SKM-1 treated with dmso at 0.1 percent for 144 hours (cell line): Measurements from ENCODE around the gene VCL.
"Not testable (repeated sequence)": the region's sequence is repeated elsewhere in the genome, so short reads cannot be mapped to it uniquely, and the experiment has no call there.

ENCODE experiments used
- DNase-seq: peaks from one replicate; lab custom pipeline; 2025; ENCODE audit not compliant: unreplicated experiment; lab: John Stamatoyannopoulos, UW

Gene VCL

DNA sequence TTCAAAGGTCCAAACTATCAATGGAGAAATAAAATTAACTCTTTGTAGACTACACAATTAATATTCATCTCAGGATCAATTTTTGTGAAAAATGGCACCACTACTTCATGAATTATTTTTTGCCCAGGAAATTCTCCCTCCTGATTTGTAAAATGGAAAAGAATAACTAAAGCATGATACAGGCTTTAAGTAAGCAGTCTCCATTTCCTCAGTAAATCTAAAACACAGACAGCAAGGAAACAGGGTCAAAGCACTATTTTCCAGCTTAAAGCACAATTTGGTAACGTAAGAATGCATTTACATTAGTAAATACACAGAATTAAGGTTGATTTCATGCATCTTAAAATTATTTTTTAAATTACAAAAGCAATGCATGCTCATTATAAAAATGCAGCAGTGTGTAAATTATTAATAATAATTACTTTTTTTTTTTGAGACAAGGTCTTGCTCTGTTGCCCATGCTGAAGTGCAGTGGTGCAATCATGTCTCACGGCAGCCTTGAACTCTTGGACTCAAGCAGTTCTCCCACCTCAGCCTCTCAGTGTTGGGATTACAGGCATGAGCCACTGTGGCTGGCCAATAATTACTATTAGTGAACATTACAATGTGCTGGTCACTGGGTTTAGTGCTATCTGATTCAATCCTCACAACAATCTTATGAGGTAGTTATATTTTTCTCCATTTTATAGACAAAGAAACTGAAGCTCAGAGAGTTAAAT lies 26.1 kb upstream of the VCL start:
- DNase-seq, result no peak

DNA sequence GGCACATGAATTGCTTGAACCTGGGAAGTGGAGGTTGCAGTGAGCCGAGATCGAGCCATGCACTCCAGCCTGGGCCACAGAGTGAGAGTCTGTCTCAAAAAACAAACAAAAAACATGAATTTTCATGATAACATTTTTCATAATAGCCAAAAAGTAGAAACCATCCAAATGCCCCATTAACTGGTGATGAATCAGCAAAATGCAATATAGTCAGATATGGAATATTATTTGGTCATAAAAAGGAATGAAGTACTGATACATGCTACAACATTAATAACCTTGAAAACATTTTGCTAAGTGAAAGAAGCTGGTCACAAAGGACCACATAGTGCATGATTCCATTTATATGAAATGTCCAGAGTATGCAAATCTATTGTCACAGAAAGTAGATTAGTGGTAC lies 24.5 kb upstream of the VCL start:
- DNase-seq, result no peak

DNA sequence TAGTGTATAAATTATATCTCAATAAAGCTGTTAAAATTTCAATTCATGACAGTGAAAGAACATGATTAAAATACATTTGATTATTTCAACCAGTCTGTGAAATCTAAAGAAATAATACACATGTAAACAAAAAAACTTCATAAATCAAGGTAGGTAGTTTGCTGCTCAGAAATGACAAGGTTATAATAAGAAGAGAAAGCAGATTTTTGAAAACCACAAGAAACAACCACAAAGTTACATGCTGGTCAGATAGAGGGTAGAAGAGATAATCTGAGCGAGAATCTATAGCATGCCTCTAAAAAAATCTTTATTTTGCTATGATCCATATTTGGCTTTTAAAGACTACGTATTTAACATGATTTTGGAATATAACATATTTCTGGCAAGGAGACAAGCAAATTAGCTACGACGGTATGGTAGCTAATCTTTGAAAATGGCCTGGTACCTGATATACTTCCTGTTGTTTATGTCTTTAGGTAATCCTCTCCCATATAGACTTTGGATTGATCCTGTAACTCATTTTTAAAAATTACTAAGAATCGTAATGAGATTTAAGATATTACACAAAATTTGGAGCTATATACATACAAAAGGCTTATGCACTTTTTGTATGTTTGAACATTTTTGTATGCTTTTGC lies 23.5 kb upstream of the VCL start:
- DNase-seq, result no peak

DNA sequence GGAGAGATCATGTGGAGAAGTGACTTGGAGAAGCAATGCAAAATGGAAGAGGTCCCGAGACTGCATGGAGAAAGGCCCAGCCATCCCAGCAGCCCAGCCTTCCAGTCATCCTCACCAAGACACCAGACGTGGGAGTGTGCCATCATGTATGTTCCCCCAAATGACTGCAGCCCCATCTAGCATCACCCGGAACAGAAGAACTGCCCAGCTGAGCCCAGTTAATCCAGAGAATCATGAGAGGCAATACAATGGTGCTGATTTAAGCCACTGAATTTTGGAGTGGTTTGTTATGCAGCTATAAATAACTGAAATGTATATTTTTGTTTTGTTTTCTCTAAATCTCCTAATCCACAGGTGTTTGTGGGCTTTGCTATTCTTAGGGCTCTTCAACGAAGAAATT lies 22.5 kb upstream of the VCL start:
- DNase-seq, result no peak

DNA sequence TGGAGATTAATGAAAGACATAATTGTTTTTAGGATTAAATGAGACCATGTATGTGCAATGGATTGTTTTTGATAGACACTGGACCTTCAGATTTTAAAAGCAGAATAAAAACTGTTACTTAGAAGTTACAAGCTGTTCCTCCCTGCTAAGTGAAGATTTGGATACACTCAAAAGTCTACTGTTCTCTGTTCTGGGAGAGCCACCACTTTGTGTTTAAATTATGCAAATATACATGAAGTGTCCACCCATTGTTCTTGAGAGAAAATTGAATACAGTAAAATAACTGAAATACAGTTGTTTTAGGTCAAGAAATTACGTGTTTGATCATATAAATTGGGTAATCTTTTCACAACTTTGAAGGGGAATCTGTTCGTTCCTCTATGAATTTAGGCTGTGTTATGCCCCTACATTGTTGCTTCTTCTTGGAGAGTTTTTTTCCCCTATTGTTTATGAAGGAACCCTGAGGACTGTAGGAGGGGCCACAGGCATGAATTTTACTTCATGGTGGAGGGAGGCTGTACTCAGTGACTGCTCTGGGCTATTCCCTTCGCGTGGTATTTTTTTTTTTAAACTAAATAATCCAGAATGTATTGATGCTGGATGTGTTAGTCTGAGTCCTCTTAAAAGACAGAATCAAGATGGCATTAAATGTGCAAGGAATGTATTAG lies 18.6 kb upstream of the VCL start:
- DNase-seq, result no peak

DNA sequence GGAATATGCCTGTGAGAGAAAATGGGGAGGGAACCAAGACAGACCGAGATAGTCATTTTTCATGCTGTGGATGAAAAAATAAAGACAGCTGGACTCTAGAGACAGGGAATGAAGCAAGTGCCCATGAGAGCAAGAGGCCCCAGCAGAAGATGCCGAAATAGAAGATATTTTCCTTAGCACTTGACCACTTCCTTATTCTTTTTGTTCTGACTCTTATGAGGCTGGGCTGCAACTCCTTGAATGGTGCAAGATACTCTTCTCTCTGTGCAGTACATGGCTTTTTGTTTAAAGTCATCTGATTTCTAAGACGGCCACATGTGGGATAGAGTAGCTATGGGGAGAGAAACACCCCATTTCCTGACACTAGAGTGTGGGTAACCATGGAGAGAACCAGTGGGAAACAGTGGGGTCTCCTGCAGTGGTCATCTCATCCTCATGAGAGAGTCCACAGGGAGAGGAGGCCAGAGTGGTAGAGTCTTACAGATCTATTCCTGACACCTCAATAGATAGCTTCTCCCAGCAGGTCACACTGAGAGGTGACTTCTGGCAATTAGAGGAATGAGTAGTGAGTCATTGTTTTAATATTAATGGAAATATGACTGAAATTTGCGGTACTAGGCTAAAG lies 18.0 kb upstream of the VCL start:
- DNase-seq, result peak; percentile 93

DNA sequence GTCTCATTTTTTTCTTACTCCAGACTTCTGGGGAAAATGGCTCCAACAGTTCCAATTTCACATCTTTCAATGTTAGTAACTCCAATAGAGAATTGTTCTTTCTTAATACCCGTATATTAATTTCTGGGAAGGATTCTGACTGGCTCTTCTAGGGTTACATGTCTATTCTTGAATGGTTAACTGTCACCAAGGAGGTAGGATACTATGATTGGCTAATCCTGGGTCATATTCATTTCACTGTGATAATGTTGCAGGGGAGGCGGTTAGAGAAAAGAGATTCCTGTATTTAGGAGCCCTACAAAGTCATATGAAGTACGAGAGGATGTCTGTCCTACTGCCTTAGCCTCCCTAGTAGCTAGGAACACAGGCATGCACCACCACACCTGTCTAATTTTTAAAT lies 16.1 kb upstream of the VCL start:
- no peak for DNase-seq

DNA sequence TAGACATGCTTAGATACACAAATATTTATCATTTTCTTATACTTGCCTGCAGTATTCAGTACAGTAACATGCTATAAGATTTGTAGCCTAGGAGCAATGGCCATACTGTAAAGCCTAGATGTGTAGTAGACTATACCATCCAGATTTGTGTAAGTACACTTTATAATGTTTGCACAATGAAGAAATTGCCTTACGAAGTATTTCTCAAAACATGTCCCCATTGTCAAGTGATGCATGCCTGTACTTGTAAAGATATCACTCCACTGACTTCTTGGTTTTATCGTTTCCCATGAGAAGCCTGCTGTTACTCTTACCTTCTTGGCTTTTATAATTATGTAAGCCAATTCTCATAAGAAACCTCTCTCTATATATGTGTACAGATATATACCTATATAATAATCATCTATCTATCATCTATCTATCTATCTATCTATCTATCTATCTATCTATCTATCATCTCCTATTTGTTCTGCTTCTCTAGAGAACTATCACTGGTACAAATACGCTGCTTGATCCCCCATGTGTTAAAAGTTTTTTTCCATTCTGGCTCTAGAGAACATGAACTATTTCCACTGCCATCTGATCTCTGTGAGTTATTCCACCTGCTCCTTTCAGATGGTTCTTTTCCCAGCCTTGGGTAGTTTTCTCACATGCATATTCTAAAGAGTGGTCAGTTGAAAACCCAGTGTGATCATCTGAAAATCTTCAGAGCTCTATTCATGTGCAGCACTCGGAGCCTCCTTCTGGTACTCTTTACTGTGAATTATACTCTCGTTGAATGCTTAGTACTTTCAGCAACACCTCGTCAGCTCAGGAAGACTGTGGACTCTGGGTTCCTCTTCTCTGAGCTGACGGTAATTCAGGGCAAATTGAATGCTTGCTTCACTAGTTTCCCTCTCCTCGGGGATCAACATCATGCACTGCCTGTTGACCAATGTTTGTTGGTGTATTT lies 14.5 kb upstream of the VCL start:
- DNase-seq, result peak; percentile 44

DNA sequence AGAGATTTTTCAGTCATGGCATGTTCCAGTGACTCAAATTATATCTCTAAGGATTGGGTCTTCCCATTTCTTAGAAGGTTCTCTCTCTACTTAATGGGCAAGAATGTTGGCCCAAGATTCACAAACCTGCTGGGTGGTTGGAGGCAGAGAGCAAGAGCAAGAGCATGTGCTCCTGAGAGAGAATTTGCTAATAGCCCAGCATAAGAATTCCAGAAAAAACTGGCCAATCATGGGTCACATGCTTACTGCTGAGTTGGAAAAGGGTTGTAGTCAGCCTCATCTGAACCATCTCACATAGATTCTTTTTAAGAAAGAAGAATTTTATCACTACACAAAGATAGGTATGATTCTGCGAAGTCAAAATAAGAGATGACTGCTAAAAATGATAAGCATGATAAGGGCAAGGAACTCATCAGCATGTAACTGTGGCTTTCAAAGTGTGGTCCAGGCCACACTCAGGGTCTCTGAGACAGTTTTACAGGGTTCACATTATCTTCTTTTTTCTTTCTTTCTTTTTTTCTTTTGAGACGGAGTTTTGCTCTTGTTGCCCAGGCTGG lies 8.2 kb upstream of the VCL start:
- no peak for DNase-seq

DNA sequence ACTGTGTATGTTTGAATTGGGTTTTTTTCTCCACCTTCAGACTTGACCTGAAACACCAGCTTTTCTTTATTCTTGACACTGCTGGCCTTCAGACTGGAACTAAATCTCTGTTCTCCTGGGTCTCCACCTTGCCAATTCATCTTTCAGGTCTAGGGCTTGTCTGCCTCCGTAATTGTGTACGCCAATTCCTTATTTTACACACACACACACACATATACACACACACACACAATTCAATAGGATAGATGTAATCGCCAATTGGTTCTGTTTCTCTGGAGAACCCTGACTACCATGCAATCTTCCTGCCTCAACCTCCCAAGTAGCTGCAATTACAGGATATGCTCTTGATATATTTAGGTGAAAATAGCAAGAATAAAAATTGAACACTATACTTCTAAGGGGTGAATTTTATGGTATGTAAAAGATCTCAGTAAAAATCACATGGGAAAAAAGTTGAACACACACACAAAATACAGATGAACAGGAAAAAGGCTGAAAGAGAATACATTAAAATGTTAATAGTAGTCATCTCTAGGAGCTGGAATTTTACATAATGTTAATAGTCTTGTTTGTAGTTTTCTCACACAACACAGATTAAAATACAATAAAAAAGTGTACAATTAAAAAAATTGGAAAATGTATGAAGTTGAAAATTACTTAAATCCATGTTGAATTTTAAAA lies 6.6 kb upstream of the VCL start:
- DNase-seq, result no peak

DNA sequence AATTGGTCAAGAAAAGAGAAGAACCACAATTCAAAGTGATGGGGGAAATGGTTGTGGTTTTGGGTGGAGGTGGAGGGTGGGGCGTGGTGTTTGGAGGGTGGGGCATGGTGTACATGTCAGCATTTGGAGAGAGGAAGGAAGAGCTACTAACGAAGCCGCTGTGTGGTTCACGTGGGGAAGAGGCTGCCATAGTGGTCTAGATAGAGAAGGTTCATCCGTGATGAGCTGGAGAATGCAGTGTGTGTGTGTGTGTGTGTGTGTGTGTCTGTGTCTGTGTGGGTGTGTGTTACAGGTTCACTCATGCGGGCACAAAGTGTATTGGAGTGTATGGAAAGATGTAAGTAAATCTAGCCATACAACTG lies 6.1 kb upstream of the VCL start:
- peak; percentile 83 for DNase-seq

DNA sequence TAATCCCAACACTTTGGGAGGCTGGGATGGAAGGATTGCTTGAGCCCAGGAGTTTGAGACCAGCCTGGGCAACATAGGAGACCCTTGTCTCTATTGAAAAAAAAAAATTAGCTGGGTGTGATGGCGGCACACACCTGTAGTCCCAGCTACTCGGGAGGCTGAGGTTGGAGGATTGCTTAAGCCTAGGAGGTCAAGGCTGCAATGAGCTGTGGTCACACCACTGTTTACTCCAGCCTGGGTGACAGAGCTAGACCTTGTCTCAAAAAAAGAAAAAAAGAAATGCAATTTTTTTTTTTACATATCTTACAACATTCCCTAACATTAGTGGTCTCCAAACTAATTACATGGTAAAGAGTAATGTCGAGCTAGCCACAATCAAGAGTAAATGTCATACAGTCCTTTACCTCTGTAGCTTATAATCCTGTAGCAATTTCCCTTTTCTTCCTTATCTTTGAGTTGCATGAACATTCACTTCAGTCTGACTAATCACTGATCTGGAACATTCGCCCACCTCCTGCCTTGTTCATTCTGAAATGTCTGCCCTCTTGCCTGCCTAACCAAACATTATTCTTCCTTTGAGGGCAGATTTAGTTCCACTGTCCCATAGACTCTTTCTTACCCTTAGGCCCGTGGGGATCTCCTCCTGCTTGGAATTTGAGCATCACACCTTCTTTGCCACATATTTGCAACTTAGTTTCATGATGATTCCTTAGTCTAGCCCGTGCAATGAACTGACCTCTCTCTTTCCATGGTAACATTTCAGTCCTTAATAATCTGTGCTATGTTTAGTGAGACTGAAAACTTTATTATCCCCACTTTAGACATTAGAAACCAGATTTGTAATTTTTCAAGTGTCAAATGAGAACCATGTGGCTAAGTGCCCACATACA lies 4.8 kb upstream of the VCL start:
- DNase-seq, result peak; percentile 52

DNA sequence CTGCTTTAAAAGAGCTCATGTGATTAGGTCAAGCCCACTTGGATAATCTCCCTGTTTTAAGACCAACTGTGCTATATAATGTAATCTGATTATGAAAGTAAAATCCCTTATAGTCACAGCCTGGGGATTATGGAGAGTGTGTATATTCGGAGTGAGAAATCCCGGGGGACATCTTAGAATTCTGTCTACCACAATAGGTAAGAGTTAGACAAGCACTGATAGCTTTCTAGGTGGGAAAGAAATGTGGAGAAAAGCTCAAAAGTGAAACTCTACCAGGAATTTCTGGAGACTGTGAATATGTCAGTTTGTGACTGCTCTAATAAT lies 2.9 kb upstream of the VCL start:
- no peak for DNase-seq

DNA sequence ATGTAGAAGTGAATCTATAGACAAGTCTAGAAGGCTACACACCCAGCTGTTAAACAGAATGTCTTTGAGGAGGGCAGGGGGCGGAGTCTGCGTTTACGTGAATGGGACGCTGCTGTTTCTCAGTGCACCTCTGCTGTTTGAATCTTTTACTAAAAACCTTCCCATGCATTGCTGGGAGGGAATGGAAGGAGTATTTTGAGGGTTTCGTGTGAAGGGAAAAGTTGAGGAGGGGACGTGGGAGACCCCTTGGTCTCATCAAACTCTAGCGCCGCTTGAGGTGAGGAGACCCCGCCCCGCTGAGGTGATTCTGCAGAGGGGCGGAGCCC lies 492 bp upstream of the VCL start:
- DNase-seq, result peak; percentile 50

DNA sequence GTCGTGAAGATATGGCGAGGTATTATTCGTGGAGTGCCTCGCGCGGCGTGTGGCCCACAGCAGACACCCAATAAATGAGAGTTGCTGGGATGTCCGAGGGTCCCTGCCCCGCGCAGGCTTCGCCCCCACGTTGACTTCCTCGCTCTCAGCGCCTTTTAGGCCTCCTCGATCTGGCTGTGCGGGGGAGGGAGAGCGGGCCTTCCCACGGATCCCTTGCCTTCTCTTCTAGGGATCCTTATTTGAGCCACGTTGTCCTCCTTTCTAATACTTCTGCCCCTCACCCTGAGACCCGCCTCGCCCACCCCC lies 660 bp downstream of the VCL start:
- DNase-seq, result no peak

DNA sequence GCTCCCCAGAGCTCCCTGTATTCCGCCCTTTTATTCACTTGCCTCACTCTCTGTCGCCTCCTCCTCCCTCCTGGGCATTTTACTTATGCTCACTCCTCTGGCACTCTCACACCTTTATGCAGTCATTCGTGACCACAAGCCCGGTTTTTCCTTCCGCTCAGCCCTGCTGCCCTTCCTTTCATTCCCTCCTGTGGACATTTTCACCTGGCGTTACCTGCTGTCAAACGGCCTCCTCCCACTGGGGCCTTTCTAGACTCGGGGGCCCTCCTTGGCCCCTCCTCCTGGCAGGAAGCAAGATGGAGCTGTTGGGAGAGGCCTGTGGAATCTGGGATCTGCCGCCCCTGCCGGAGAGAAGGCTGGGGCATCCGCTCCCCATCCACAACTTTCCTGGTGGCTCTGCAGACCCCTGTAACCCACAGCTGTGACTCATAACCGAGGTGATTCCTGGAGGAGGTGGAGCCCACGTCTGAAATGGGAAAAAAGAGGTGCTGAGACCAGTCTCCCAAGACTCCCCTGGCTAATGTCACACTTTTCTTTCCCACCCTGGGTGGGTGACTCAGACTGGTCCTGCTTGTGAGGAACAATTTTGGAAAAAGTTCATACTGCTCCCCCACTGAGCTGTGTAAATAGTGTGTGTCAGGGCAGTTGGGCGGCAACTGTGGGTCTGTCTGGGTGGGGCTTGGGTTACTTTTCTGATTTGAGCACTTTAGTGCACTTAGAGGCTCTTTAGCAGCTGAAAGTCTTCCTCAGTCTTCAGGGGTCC lies 1.2 kb downstream of the VCL start:
- DNase-seq, result no peak

DNA sequence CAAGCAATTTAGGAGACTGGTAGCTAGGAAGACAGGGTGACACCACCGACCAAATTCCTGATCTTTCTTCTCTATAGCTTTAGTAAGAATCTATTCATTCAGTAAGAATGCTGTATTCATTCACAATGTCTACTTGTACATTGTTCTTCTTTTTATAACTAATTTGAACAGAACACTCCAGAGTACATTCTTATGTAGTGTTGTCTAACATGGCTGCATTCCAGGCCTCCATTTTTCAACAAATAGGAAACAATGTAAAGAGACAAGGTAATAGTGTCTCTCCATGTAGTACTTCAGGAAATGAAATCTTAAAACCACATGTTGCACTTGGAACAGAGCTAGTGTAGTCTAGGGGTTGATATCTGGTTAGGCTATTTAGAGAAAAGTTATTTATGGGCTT lies 1.8 kb downstream of the VCL start:
- no peak for DNase-seq

DNA sequence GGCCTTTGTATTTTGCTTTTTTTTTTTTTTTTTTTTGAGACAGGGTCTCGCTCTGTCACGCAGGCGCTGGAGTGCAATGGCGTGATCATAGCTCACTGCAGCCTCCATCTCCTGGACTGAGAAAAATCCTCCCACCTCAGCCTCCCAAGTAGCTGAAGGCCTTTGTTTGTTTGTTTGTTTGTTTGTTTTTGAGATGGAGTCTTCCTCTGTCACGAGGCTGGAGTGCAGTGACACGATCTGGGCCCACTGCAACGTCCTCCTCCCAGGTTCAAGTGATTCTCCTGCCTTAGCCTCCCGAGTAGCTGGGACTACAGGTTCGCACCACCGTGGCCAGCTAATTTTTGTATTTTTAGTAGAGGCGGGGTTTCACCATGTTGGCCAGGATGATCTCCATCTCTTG lies 2.3 kb downstream of the VCL start:
- DNase-seq, result not testable (repeated sequence)
